HCEC 1CT (cell line): ENCODE measurements around the gene ARID1B.

ENCODE experiments used
- DNase-seq: peaks from one replicate; pipeline ENCODE4 v3.0.0-alpha.2; 2017

Gene ARID1B

DNA sequence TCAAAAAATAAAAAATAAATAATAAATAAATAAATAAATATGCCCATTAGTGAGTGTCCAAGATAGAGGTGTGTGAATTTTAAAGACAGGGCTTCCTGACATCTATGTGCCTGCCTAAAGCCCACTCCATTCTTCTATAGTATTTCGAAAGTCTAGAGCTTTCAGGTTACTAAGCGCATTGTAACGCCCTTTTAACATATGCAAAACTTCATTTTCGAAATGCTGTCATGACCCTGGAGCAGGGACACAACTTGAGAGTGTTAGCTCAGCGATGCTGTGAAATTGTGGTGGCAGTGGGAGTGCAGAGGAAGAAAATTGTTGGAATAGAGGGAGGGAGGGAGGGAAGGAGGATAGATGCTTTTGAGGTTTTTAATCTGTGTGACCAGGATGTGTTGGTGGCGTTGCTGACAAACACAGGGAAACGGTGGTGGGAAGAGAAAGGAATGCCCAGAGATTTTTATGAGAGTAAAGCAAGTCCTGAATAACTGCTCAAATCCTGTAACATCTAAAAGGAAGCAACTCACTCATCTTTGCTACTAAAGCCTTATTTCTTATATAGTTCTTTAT, 169.3 kb downstream of the ARID1B start:
- no peak for DNase-seq

DNA sequence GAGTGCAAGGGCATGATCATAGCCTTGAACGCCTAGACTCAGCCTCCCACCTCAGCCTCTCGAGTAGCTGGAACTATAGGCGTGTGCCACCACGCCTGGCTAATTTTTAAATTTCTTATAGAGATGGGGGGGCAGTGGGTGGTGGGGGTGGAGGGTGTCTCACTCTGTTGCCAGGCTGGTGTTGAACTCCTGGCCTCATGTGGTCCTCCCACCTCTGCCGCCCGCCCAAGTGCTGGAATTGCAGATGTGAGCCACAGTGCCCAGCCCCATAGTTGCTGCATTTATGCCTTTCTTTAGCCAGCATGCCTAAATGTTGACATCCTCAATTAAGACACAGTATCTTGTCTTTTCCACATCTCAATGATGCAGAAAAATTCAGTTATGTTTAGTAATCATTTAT, 171.1 kb downstream of the ARID1B start:
- DNase-seq = no peak

DNA sequence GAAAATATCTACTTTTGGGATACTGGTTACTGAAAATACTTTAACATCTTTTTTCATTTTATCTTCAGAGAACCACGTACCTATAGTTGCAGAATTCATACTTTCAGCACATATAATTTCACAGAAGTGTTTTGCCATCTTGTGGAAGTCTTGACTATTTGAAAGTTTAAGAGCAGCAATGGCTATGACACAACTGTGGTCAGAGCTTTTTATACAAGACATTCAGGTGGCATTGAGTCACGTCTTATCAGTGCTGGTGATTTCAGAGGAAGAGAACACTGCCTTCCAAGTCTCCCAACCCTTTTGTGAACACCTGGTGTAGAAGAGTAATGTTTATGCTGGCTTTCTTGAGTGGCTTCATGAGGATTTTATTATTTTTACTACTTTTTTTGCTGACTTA, 171.6 kb downstream of the ARID1B start:
- peak; percentile 69 for DNase-seq

DNA sequence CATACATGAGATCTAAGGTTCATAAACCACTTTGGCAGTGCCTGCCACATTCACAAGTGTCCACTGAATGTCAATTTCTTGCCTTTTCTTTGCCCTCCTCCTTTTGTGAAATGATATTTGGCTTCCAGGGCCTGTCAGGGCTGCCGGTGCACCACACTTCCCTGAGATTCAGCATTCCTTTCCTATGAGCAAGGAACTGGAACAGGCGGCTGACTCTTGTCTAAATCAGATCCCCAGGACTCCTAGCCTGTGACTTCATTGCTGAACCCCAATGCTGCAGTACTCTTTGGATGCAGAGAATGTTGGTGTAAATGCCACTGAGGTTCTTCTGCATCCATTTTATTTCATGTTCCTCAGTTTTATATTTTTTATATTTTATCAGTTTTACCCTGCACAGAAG, 172.2 kb downstream of the ARID1B start:
- DNase-seq = peak; percentile 91

DNA sequence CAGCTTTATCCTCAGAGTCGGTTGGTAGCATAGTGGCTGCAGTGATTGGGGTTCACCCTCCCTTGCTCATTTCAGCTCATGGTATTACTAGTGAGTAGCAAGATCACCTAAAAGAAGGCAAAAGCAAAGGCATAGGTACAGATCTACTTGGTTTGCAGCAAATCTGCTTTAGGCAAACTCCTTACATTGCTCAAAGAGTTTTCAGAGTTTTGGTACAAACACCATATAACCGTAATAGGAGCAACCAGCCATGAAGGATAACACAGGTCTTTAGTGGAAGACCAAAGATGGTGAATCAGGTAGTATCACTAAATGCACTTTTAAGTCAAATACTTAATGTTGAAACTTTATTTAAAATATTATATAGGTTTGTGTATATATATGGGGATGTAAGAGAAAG, 172.9 kb downstream of the ARID1B start:
- DNase-seq = no peak

DNA sequence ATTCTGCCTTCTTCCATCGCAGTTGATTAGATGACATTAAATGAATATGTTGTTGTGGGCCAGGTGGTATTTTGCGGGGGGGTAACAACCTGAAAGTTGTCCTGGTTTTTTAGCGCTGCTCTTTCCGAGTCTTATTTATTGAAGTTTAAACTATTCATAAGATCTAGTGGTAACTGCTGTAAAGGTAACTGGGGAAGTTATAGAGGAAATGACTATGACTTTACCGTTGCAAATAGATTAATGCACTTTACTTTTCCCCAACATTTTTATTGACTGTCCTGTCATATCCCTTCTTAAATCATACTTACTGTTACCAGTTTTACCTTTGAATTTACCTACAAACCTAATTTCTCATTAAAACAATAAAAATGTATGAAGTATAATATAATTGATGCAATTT, 173.4 kb downstream of the ARID1B start:
- no peak for DNase-seq

DNA sequence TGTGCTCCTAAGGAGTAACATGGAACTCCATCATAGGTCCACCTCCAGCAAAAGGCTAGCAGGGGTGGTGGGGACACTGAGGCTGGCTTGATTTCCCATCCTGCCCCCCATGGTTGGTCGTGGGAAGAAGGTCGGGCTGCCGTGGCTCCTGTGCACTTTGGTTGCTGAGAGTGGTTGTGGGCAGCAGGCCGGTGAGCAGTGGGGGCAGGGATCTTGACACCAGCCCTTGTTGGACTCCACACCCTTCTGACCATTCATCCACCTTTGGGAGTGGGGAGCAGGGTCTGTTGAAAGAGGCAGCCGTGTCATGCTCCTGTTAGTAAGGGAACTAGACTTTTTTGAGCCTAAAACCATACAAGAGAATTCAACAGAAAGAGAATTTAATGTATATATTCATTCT, 175.2 kb downstream of the ARID1B start:
- no peak for DNase-seq

DNA sequence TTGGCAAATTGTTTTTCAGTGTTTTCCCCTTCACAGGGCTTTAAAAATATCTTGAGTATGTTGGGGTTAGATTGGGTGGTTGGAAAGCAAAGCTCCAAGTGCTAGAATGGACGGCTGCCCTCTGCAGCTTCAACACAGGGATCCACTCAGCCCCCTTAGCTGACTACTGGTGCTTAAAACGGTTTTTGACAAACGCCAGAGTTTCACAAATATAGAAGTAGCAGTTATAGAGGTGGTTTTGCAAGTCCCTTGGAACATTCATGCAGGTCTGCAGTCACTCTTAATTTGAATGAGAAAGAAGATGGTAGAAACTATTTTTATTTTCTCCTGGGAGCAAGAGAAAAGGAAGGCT, 175.9 kb downstream of the ARID1B start:
- no peak for DNase-seq

DNA sequence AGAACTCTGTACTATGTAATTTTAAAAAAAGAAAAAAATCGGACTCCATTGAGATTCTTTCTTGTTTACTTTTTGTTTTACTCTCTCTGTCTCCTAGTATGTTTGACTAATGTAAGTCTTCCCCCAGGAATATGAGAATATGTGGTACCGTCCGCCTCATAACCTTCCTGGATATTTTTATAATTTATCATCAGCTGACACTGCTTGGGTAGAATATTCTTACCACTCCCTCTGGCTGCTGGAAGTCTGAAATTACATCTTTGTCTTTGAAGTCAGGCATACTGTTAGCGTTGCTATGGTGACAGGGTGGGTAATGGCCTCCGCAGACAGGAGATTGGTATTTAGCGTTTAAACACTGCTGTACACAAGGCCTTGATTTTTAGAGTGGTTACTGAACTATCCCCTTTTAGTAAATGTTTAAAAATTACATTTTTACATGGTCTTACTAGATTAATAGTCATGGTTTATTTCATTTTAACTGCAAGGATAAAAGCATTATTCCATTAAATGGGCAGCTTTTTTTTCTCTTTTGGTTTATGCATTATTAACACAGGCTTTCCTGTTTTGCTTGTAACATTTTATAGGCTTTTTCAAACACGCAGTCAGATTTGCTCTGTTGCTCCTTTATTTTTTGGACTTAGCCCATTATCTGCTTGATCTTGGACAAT, 176.4 kb downstream of the ARID1B start:
- peak; percentile 97 for DNase-seq

DNA sequence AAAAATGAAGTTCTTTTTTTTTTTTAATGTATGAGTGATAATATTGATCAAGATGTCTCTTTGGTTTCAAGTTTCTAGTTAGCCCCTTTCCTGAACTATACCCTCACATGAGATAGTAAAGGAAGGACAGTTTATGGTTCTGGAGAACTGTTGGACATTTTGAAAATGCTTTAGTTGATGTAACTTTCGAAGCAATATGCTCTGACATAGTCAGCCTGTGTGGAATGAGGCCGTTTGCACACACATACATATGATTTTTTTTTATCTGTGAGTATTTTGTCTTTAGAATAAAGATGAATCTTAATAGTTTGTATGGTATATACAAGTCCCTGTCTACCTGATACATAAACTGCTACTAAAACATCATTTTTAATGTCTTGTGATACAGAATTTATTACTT, 177.0 kb downstream of the ARID1B start:
- no peak for DNase-seq

DNA sequence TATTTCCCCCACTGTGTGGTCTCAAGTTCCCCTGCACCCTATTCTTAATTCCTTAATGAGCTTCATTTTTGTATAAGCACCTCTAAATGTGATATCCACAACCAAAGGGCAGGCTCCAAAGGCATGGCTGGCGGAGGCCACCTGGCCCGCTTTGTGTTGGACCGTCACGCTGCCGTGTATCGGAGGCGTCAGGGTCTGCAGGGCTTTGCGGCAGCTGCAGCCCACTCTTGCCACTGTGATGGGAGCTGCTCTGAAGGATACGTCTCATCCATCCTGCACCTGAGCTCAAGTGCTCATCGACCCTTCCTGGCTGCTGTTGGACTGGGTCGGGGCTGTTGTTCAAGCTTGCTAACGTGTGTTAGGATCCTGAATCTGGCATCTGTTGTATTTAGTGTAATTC, 177.6 kb downstream of the ARID1B start:
- no peak for DNase-seq

DNA sequence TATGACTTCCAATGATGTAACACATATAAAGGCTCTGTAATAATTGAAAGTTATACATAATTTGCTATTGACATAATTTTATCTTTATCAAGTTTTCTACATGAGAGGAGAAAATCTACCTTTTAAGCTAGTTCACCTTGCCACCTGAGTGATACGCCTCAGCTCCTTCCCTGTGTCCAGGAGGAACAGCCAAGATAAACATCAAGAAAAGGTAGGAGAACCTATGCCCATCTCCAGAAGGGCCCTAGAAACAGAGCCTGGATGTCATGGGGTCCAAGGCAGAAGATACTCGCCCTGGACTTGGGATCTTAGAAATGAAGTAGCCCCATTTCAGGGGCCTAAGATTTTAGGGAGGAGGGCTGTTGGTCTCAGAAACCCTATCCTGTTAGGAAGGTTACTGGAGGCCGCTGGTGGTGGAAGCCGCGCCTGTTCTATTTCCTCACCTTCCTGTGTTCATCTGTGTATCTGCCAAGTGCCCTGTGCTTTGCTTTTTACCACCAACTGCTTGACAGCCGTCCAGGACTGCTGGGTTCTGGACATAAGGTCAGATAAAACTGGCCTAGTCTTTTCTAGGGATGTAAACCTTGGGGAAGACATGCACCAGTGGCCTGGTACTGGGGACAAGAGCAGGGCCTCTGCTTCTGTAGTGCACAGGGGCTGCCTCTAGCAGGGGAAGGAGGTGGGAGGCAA, 178.5 kb downstream of the ARID1B start:
- no peak for DNase-seq

DNA sequence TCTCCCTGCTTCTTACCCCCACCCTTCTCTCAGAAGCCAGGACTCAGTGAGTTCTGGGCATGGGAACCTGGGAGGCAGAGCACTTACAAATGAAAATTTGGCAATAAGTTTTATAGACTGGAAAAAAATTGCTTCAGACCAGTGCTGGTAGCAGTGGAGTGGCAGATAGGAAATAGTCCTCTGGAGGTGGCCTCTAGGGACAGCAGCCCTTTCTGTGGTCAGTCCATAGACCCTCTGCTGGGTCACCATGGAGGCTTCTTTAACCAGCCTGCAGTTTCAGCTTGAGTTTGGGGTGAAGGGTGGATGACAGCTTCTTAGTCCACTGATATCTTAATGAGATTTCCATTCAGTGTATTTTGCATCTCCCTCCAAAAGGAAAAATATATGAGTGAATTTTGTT, 179.1 kb downstream of the ARID1B start:
- DNase-seq = no peak

DNA sequence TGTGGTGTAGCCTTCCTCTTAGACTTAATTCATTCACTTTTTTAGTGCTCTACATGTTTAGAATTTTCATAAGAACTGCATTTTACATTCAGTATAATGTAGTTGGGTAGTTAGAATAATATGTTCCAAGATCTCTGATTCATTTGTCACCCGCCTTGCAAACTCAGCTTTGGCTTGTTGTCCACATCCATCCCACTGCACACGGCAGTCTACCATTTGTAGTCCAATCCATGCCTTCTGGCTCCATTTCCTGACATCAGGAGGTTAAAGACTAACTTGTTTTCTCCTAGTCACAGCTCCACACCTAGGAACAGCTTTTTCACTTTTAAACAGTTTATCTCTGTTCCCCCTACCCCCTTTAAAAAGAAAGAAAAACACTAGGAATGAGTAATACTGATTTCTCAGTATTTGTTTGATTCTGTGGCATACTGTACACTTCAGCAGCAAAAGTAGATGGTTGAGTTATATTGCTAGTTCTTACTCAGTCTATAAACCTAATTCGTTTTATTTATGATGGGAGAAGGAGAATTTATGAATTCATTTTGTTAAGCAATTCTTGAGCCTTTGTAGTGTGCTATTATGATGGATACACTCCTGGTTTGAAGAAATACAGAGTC, 180.9 kb downstream of the ARID1B start:
- no peak for DNase-seq

DNA sequence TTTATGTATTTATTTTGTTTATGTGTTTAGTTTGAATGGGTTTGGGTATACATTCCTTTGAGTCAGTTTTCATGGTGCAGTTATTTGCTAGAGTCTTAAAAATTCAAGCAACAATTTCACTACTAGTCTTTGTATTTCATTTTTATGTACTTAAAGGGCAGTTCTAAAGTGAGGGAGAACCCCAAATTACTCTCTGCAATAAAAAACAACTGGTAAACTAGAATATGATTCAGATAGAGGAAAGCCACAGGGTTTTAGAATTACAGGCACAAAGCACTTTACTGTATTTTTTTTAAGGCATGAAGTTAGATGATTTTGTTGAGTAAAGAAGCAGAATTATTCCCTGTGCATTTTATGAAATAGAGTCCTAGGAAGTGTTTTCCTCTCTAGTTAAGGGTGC, 183.3 kb downstream of the ARID1B start:
- no peak for DNase-seq

DNA sequence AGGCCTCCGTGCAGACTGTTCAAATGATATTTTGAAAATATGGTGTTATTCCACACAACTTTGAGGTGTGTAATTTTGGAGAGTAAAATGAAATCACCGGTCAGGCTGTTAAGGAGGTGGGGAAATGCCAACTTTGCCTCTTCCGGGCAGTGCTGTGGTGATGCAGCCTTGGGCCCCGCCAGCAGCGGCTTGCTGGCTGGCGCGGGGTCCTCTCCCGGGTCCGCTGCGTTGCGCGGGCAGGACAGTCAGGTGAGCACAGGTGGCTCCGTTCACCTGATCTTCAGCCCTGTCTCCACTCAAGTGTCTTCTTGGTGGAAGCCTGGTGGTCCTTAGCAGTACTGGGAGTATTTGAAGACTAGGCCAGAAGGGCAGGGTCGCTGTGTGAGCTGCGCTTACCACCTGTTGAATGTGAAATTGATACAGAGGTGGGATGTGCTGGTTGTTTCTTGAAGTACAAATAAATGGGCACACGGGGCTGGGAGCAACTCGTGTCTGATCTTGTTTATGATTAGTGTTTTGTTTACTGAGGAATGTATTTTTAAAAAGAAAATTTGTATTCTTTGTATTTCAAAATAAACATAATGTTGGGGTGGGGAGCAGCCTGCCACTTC, 184.2 kb downstream of the ARID1B start:
- no peak for DNase-seq

DNA sequence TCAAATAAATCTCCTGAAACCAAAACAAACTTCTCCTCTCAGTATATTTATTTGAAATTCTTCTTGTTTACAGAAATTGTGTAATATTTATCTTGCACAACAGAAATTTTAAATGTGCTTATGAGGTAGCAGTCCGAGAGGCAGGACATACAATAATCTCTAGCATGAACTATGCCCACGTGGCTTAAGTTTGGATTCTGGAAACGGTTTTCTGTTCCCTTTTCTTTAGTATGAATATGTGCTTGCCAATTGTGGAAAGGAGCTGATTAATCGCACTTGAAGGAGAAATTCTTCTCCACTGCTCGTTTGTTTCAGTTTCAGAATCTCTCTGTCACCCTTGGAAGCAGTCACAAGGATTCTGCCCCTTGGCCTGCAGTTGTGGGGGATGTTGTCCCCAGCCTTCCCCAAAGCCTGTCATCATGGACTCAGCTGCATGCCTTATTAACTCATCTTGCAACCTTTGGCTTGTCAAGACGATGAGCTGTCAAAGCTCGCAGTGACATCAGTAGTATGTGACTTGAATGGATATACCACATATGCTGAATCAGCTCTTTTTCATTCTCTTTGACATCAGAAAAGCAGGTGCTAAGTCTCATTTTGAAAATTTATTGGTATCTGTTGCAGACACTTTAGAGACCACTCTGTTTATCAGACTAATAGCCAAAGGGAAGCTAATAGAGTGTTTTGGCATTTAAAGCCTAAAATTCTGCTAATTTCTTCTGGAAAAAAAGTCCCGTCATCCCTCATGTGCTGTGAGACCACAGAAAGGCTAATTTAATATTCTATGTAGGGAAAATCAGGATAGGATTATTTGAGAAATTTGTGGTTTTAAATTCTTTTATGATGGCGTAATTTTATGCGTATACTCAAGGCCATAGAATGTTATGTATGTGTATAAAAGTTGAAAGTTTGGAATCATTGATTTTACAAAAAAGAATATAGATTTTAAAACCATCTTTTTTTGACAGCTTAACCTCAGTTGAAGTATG, 186.8 kb downstream of the ARID1B start:
- DNase-seq = peak; percentile 65

DNA sequence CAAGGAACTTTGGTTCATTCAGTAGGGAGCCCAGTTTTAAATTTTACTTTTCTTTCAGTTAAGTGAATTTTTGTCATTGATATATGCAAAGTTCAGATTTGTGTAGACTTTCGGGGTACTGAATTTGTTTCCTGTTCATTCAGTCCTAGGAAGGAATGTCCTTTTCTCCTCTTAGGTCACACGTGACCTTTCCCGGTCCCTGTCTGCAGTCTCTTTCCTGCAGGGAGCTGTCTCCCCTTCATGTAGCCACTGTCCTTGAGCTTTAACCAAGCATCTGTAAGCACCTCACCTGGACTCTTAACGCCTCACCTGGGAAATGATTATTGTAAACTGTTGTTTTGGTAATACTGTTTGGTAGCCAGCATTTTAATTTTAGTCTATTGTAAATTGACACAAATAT, 190.7 kb downstream of the ARID1B start:
- DNase-seq = no peak

DNA sequence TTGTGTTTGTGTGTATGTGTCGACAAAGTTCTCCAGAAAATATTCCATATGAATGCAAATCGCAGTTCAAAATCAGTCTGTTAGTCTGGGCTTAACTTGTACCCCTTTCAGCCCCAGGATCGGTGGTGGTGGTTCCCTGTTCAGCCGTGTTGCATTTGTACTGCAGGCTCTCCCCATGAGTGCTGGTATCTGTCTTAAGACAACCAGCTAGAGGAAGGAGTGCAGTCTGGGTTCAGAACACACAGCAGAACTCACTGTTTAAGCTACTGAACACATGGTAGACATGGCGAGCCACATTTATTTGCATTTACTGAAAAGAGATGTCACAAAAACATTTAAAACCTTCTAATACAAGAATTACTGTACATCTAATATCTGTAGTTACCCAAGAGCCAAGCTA, 192.1 kb downstream of the ARID1B start:
- no peak for DNase-seq

DNA sequence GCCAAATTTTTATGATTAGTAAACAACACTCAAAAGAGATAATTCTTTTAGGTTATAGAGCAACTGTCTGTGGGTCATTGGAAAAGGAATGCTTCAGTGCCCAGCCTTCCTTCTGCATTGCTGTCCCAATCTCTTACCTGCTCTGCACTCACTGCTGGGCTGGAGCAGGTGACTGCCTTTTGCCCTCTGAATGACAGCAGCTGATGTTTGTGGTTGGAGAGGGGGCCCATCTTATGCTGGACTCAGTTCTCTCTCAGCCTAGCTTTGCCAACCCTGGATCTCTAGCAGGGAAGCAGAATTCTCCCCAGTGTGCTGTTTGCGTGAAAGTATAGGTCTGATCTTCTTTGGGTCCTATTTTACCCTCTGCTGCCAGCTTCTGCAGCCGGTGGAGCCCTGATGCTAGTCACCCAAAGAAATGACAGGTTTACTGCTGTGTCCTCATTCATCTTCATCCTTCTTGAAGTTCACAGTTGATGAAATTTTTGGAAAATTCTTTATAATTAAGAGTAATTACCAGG, 193.5 kb downstream of the ARID1B start:
- no peak for DNase-seq

DNA sequence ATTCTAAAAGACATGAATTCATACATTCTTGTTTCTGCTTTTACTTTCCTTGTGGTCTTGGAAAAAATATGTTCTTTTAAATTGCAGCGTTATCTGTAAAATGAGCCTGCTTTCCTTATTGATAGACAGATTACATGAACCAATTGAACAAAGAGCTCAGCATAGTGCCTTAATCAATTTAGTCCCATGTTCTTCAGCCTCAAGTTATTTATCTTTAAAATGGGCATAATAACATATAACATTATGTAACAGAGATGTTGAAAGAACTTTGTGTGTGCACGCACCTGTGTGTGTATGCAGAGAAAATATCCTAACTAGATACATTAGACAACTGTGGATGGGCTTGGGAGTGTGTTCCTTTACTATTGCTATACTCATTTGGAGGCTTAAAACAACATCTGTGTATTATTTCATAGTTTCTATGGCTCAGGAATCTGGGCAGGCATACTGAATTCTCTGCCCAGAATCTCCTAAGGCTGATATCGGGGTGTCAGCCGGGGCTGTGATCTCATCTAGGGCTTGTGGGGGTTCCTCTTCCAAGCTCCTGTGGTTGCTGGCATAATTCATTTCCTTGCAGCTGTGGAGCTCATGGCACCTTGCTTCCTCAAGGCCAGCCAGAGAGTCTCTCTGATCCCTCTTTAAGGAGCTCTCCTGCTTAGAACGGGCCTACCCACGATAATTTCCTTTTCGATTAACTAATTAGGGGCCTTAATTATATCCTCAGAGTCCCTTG, 194.1 kb downstream of the ARID1B start:
- DNase-seq = no peak

DNA sequence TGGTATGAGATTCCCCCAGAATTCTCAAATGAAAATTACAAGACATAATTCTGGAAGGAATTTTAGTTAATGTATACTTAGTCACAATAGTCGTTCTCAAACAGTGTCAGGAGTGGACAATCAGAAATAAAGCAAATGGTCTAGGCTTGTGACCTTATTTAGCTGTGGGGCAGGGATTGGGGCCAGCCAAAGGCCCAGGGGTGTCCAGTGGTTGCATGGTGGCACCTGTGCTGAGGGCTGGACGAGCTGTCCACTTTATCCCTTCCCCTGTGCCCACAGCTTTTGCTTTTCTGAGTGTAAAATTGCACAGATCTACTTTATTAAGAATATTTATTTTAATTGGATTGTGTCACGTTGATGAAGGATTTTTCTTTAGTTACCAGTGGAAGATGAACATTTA, 195.0 kb downstream of the ARID1B start:
- no peak for DNase-seq
